ENCODE results near the gene CIAO1. TPM values are rescaled to one million over a fixed set of nuclear protein-coding genes. Genes with fewer than 3 reads are reported as not detected.
A peak's percentile ranks its signal among the peaks of the same experiment; 100 is the strongest.

CIAO1 gene
- total RNA-seq, 6 experiments from 2014 or later = 54.9 to 71.4 (median 60.4) TPM

- H3K4me3 Mint-ChIP-seq = no peak overlapping the region
- no peak for DNase-seq
- peak overlapping the region; percentile 74 for H3K27ac Mint-ChIP-seq
Observed at GRCh38 chr2:96250188-96250587, 15.8 kb upstream of the CIAO1 start.

GRCh38 chr2:96251721-96252292 lies 14.2 kb upstream of the CIAO1 start:
- TF ChIP-seq, protein P1, sequence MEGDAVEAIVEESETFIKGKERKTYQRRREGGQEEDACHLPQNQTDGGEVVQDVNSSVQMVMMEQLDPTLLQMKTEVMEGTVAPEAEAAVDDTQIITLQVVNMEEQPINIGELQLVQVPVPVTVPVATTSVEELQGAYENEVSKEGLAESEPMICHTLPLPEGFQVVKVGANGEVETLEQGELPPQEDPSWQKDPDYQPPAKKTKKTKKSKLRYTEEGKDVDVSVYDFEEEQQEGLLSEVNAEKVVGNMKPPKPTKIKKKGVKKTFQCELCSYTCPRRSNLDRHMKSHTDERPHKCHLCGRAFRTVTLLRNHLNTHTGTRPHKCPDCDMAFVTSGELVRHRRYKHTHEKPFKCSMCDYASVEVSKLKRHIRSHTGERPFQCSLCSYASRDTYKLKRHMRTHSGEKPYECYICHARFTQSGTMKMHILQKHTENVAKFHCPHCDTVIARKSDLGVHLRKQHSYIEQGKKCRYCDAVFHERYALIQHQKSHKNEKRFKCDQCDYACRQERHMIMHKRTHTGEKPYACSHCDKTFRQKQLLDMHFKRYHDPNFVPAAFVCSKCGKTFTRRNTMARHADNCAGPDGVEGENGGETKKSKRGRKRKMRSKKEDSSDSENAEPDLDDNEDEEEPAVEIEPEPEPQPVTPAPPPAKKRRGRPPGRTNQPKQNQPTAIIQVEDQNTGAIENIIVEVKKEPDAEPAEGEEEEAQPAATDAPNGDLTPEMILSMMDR (IDR thresholded peaks at IDR 0.05) = no peak
- H3K27me3 Mint-ChIP-seq (ENCODE audit: insufficient read depth) = no peaks in the 10 kb centered on the region; the same call in 1 of the 2 replicates
- peaks cover 27% of the 10 kb centered on the region for H3K36me3 Mint-ChIP-seq (ENCODE audit: low read depth)
- peaks cover 53% of the 10 kb centered on the region for H3K4me1 Mint-ChIP-seq (ENCODE audit: low read depth)
- DNase-seq = peak; percentile 97
- H3K4me3 Mint-ChIP-seq = peak overlapping the region; percentile 77
- no peaks in the 10 kb centered on the region for H3K9me3 Mint-ChIP-seq
- H3K27ac Mint-ChIP-seq = peak overlapping the region; percentile 81

More at GRCh38 chr2:96250188-96250587, 15.8 kb upstream of the CIAO1 start:
- H3K9me3 Mint-ChIP-seq = peaks cover 7% of the 10 kb centered on the region
- TF ChIP-seq, protein P1 (IDR thresholded peaks at IDR 0.05) = no peak
- H3K27me3 Mint-ChIP-seq (ENCODE audit: insufficient read depth) = no peaks in the 10 kb centered on the region; the same call in 1 of the 2 replicates
- H3K4me1 Mint-ChIP-seq (ENCODE audit: low read depth) = peaks cover 69% of the 10 kb centered on the region
- peaks cover 39% of the 10 kb centered on the region for H3K36me3 Mint-ChIP-seq (ENCODE audit: low read depth)

- Mint-ChIP-seq H3K36me3 (ENCODE audit: low read depth) (peaks cover 23% of the 10 kb centered on the region), H3K4me1 (ENCODE audit: low read depth) (peaks cover 48% of the 10 kb centered on the region), H3K9me3 (no peaks in the 10 kb centered on the region), H3K4me3 (no peak overlapping the region; the same call in 1 of the 2 replicates), H3K27me3 (ENCODE audit: insufficient read depth) (no peaks in the 10 kb centered on the region; the same call in 1 of the 2 replicates), H3K27ac (peak overlapping the region; percentile 81)
- TF ChIP-seq, protein P1 (IDR thresholded peaks at IDR 0.05) = no peak
- no peak for DNase-seq
Observed at GRCh38 chr2:96252526-96252925, 13.5 kb upstream of the CIAO1 start.

GRCh38 chr2:96253006-96253405 lies 13.0 kb upstream of the CIAO1 start:
- DNase-seq = no peak
- H3K9me3 Mint-ChIP-seq = no peaks in the 10 kb centered on the region
- H3K36me3 Mint-ChIP-seq (ENCODE audit: low read depth) = peaks cover 23% of the 10 kb centered on the region
- H3K27ac Mint-ChIP-seq = peak overlapping the region; percentile 81; the same call in 1 of the 2 replicates
- H3K4me1 Mint-ChIP-seq (ENCODE audit: low read depth) = peaks cover 46% of the 10 kb centered on the region
- H3K4me3 Mint-ChIP-seq = no peak overlapping the region
- no peaks in the 10 kb centered on the region; the same call in 1 of the 2 replicates for H3K27me3 Mint-ChIP-seq (ENCODE audit: insufficient read depth)
- TF ChIP-seq, protein P1 (IDR thresholded peaks at IDR 0.05) = no peak; the same call in 1 of the 2 replicates

- TF ChIP-seq, protein P1 (IDR thresholded peaks at IDR 0.05) = no peak
- Mint-ChIP-seq H3K4me1 (ENCODE audit: low read depth) (peaks cover 51% of the 10 kb centered on the region), H3K4me3 (no peak overlapping the region), H3K36me3 (ENCODE audit: low read depth) (peaks cover 23% of the 10 kb centered on the region), H3K27ac (no peak overlapping the region), H3K9me3 (no peaks in the 10 kb centered on the region), H3K27me3 (ENCODE audit: insufficient read depth) (no peaks in the 10 kb centered on the region; the same call in 1 of the 2 replicates)
- no peak for DNase-seq
Observed at GRCh38 chr2:96254571-96254970, 11.5 kb upstream of the CIAO1 start.

Data from HFFc6 (cell line).